ENCODE measurements around the gene IRGC.

The IRGC gene

GRCh38 chr19:43743059-43743458 is 27.2 kb downstream of the IRGC start:
- H4K8ac ChIP-seq (ENCODE audit: low read length) = no peak overlapping the region
- H3K9me3 ChIP-seq (ENCODE audit: control insufficient read depth, low read length) = no peaks in the 10 kb centered on the region
- H3K14ac ChIP-seq (ENCODE audit: low read length in 2 of 2) = no peak overlapping the region
- no peak overlapping the region for H3K18ac ChIP-seq (ENCODE audit: low read depth in 1 of 2, low read length in 2 of 2)
- H2BK12ac ChIP-seq (ENCODE audit: low read length in 2 of 2) = no peak overlapping the region
- WGBS = 100% methylated on average over 3 of the region's 3 CpGs
- peaks cover 20% of the 10 kb centered on the region for H3K4me1 ChIP-seq (ENCODE audit: control insufficient read depth, insufficient read depth, low read depth, low read length)
- H2AFZ ChIP-seq (ENCODE audit: low read depth, low read length) = no peak overlapping the region
- H3K36me3 ChIP-seq (ENCODE audit: control insufficient read depth in 1 of 2, insufficient read depth in 2 of 2, low read depth in 1 of 2, low read length in 2 of 2) = peaks cover 71 to 93% of the 10 kb centered on the region in 2 experiments
- no peak overlapping the region for H2BK5ac ChIP-seq (ENCODE audit: low read depth, low read length, poor library complexity, severe bottlenecking)
- H3K23ac ChIP-seq (ENCODE audit: low read length in 2 of 2) = no peak overlapping the region
- no peaks in the 10 kb centered on the region for H3K27me3 ChIP-seq (ENCODE audit: control insufficient read depth in 1 of 2, insufficient read depth in 1 of 2, low read length in 2 of 2)
- no peak overlapping the region for H3K4ac ChIP-seq (ENCODE audit: low read depth in 1 of 2, low read length in 2 of 2)
- H3K4me3 ChIP-seq (ENCODE audit: insufficient read depth in 1 of 2, low read depth in 1 of 2, low read length in 2 of 2) = no peak overlapping the region
- no peak overlapping the region for H2AK5ac ChIP-seq (ENCODE audit: low read length, severe bottlenecking)
- H2BK120ac ChIP-seq (ENCODE audit: low read depth, low read length) = no peak overlapping the region
- no peak overlapping the region for H4K91ac ChIP-seq (ENCODE audit: low read length)
- peaks cover 29% of the 10 kb centered on the region for H3K79me1 ChIP-seq (replicated peaks; ENCODE audit: low read length, poor library complexity, severe bottlenecking)
- H3K4me2 ChIP-seq (ENCODE audit: low read length, poor library complexity, severe bottlenecking) = no peak overlapping the region
- H3K27ac ChIP-seq (ENCODE audit: low read length, poor library complexity, severe bottlenecking) = peak overlapping the region; percentile 1
- peak overlapping the region; percentile 33 for H3K9ac ChIP-seq (ENCODE audit: low read length)
- DNase-seq = no peak
- no peak overlapping the region for H2BK15ac ChIP-seq (ENCODE audit: low read depth, poor library complexity, severe bottlenecking)

- Histone ChIP-seq H2BK120ac (ENCODE audit: low read depth, low read length) (no peak overlapping the region), H3K23ac (ENCODE audit: low read length in 2 of 2) (no peak overlapping the region), H2BK5ac (ENCODE audit: low read depth, low read length, poor library complexity, severe bottlenecking) (peak overlapping the region; percentile 10), H2AK5ac (ENCODE audit: low read length, severe bottlenecking) (peak overlapping the region; percentile 98), H2BK15ac (ENCODE audit: low read depth, poor library complexity, severe bottlenecking) (no peak overlapping the region), H3K9me3 (ENCODE audit: control insufficient read depth, low read length) (no peaks in the 10 kb centered on the region), H2BK12ac (ENCODE audit: low read length in 2 of 2) (no peak overlapping the region), H3K4me1 (ENCODE audit: control insufficient read depth, insufficient read depth, low read depth, low read length) (peaks cover 29% of the 10 kb centered on the region), H3K4me3 (ENCODE audit: insufficient read depth in 1 of 2, low read depth in 1 of 2, low read length in 2 of 2) (no peak overlapping the region), H3K18ac (ENCODE audit: low read depth in 1 of 2, low read length in 2 of 2) (no peak overlapping the region), H4K8ac (ENCODE audit: low read length) (no peak overlapping the region), H3K4ac (ENCODE audit: low read depth in 1 of 2, low read length in 2 of 2) (no peak overlapping the region), H3K79me1 (replicated peaks; ENCODE audit: low read length, poor library complexity, severe bottlenecking) (peaks cover 38% of the 10 kb centered on the region), H3K27ac (ENCODE audit: low read length, poor library complexity, severe bottlenecking) (peak overlapping the region; percentile 94), H3K9ac (ENCODE audit: low read length) (no peak overlapping the region), H3K4me2 (ENCODE audit: low read length, poor library complexity, severe bottlenecking) (peak overlapping the region; percentile 20), H4K91ac (ENCODE audit: low read length) (no peak overlapping the region), H3K36me3 (ENCODE audit: control insufficient read depth in 1 of 2, insufficient read depth in 2 of 2, low read depth in 1 of 2, low read length in 2 of 2) (peaks cover 58 to 85% of the 10 kb centered on the region in 2 experiments), H2AFZ (ENCODE audit: low read depth, low read length) (no peak overlapping the region), H3K27me3 (ENCODE audit: control insufficient read depth in 1 of 2, insufficient read depth in 1 of 2, low read length in 2 of 2) (no peaks in the 10 kb centered on the region), H3K14ac (ENCODE audit: low read length in 2 of 2) (no peak overlapping the region)
- WGBS = 94% methylated on average over 6 of the region's 16 CpGs
- no peak for DNase-seq
These were observed 31.8 kb downstream of the IRGC start for GRCh38 chr19:43747557-43748204.

GRCh38 chr19:43748205-43748594 is 32.3 kb downstream of the IRGC start:
- Histone ChIP-seq H3K14ac (ENCODE audit: low read length in 2 of 2) (no peak overlapping the region), H2BK120ac (ENCODE audit: low read depth, low read length) (no peak overlapping the region), H3K27me3 (ENCODE audit: control insufficient read depth in 1 of 2, insufficient read depth in 1 of 2, low read length in 2 of 2) (no peaks in the 10 kb centered on the region), H2BK12ac (ENCODE audit: low read length in 2 of 2) (no peak overlapping the region), H3K23ac (ENCODE audit: low read length in 2 of 2) (no peak overlapping the region), H3K4me3 (ENCODE audit: insufficient read depth in 1 of 2, low read depth in 1 of 2, low read length in 2 of 2) (no peak overlapping the region), H3K9me3 (ENCODE audit: control insufficient read depth, low read length) (no peaks in the 10 kb centered on the region), H3K4me1 (ENCODE audit: control insufficient read depth, insufficient read depth, low read depth, low read length) (peaks cover 29% of the 10 kb centered on the region), H3K27ac (ENCODE audit: low read length, poor library complexity, severe bottlenecking) (peak overlapping the region; percentile 94), H3K9ac (ENCODE audit: low read length) (no peak overlapping the region), H3K4me2 (ENCODE audit: low read length, poor library complexity, severe bottlenecking) (peak overlapping the region; percentile 55), H2AK5ac (ENCODE audit: low read length, severe bottlenecking) (peak overlapping the region; percentile 98), H3K36me3 (ENCODE audit: control insufficient read depth in 1 of 2, insufficient read depth in 2 of 2, low read depth in 1 of 2, low read length in 2 of 2) (peaks cover 52 to 80% of the 10 kb centered on the region in 2 experiments), H4K8ac (ENCODE audit: low read length) (no peak overlapping the region), H2BK15ac (ENCODE audit: low read depth, poor library complexity, severe bottlenecking) (no peak overlapping the region), H2BK5ac (ENCODE audit: low read depth, low read length, poor library complexity, severe bottlenecking) (peak overlapping the region; percentile 77), H3K18ac (ENCODE audit: low read depth in 1 of 2, low read length in 2 of 2) (no peak overlapping the region), H3K4ac (ENCODE audit: low read depth in 1 of 2, low read length in 2 of 2) (no peak overlapping the region), H2AFZ (ENCODE audit: low read depth, low read length) (no peak overlapping the region), H4K91ac (ENCODE audit: low read length) (no peak overlapping the region), H3K79me1 (replicated peaks; ENCODE audit: low read length, poor library complexity, severe bottlenecking) (peaks cover 38% of the 10 kb centered on the region)
- no peak for DNase-seq
- WGBS = 100% methylated on average over 1 of the region's 4 CpGs

- Histone ChIP-seq H4K8ac (ENCODE audit: low read length) (no peak overlapping the region), H3K4me2 (ENCODE audit: low read length, poor library complexity, severe bottlenecking) (no peak overlapping the region), H3K79me1 (replicated peaks; ENCODE audit: low read length, poor library complexity, severe bottlenecking) (peaks cover 38% of the 10 kb centered on the region), H3K18ac (ENCODE audit: low read depth in 1 of 2, low read length in 2 of 2) (no peak overlapping the region), H2BK12ac (ENCODE audit: low read length in 2 of 2) (no peak overlapping the region), H3K4me1 (ENCODE audit: control insufficient read depth, insufficient read depth, low read depth, low read length) (peaks cover 30% of the 10 kb centered on the region), H2BK120ac (ENCODE audit: low read depth, low read length) (no peak overlapping the region), H3K27ac (ENCODE audit: low read length, poor library complexity, severe bottlenecking) (peak overlapping the region; percentile 94), H3K23ac (ENCODE audit: low read length in 2 of 2) (no peak overlapping the region), H2BK15ac (ENCODE audit: low read depth, poor library complexity, severe bottlenecking) (no peak overlapping the region), H2BK5ac (ENCODE audit: low read depth, low read length, poor library complexity, severe bottlenecking) (peak overlapping the region; percentile 77), H3K36me3 (ENCODE audit: control insufficient read depth in 1 of 2, insufficient read depth in 2 of 2, low read depth in 1 of 2, low read length in 2 of 2) (peaks cover 48 to 76% of the 10 kb centered on the region in 2 experiments), H3K4me3 (ENCODE audit: insufficient read depth in 1 of 2, low read depth in 1 of 2, low read length in 2 of 2) (no peak overlapping the region), H3K14ac (ENCODE audit: low read length in 2 of 2) (no peak overlapping the region), H3K9ac (ENCODE audit: low read length) (no peak overlapping the region), H4K91ac (ENCODE audit: low read length) (no peak overlapping the region), H2AK5ac (ENCODE audit: low read length, severe bottlenecking) (peak overlapping the region; percentile 98), H3K9me3 (ENCODE audit: control insufficient read depth, low read length) (no peaks in the 10 kb centered on the region), H2AFZ (ENCODE audit: low read depth, low read length) (no peak overlapping the region), H3K27me3 (ENCODE audit: control insufficient read depth in 1 of 2, insufficient read depth in 1 of 2, low read length in 2 of 2) (no peaks in the 10 kb centered on the region), H3K4ac (ENCODE audit: low read depth in 1 of 2, low read length in 2 of 2) (no peak overlapping the region)
- DNase-seq = no peak
- WGBS = 93% methylated on average over 4 of the region's 4 CpGs
These were observed 32.8 kb downstream of the IRGC start for GRCh38 chr19:43748685-43749084.

Measured in mesenchymal stem cell (in vitro differentiated cells and primary cell).